ENCODE measurements around the gene PRR30.

PRR30 gene

DNA sequence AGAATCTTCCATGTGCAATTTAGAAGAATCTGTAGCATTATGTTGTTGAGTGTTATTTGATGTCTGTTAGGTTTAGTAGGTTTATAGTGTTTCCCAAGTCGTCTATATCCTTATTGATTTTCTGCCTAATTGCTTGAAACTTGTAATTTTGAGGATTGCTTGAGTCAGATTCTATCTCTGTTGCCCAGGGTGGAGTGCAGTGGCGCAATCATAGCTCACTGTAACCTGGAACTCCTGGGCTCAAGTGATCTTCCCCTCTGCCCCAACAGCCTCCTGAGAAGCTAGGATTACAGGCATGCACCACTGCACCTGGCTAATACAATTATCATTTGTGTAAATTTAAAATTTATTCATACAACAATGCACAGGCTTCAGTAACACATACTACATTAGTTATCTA lies 6.5 kb upstream of the PRR30 start:
- DNase-seq (ENCODE audit: insufficient read length, low spot score) (no peak), FAIRE-seq (no peak)
- TF ChIP-seq SPI1 (IDR thresholded peaks at IDR 0.05; ENCODE audit: low read depth, low read length) (no peak), PAX5 (IDR thresholded peaks at IDR 0.05; ENCODE audit: insufficient read depth, low read length, severe bottlenecking) (no peak), POLR2A (IDR thresholded peaks at IDR 0.05; ENCODE audit: low read depth, low read length) (no peak), POU2F2 (IDR thresholded peaks at IDR 0.05; ENCODE audit: low read depth, low read length) (no peak), TAF1 (IDR thresholded peaks at IDR 0.05; ENCODE audit: low read depth, low read length) (no peak), POLR2AphosphoS5 (IDR thresholded peaks at IDR 0.05; ENCODE audit: low read depth, low read length) (no peak)

DNA sequence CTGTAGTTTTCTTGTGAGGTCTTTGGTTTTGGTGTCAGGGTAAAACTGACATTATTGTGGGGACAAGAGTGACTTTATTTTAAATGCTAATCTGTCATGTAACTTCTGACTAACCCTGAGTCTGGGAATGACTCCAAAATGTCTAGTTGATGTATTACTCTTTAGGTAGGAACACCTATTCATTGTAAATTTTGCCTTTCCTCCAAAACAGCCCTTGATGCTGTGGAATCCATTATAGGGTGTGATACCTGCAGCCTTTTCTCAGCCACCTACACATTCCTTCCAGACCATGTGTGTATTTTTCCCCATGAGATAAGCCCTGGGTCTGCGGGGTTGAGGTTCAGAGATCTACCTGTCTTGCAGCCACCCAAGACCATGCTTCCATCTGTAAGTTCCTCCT lies 4.1 kb upstream of the PRR30 start:
- DNase-seq (ENCODE audit: insufficient read length, low spot score) (no peak), FAIRE-seq (no peak)
- TF ChIP-seq POU2F2 (IDR thresholded peaks at IDR 0.05; ENCODE audit: low read depth, low read length) = no peak

DNA sequence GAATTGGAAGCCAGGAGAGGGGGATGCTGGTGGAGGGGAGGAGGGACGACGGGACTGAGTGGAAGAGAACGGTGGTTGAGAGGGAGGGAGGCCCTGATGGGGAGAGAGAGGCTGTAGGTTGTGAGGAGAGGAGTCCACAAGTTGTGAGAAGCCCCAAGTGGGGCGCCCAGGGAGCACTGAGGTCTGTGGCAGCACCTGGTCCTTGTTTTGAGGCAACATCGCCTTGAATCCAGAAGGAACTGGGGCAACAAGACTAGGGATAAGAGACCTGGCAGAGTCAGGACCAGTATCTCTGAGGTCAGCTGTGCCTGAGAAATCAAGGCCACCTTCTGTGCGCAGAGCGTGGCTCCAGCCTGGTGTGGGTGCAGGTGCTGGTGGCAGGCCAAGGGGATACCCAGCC lies 1.1 kb downstream of the PRR30 start:
- DNase-seq (ENCODE audit: insufficient read length, low spot score) (no peak), FAIRE-seq (no peak)
- no peak for TF ChIP-seq POLR2AphosphoS5 (IDR thresholded peaks at IDR 0.05; ENCODE audit: low read depth, low read length)
- TF ChIP-seq POLR2A (IDR thresholded peaks at IDR 0.05; ENCODE audit: low read depth, low read length) = no peak
- no peak for TF ChIP-seq TAF1 (IDR thresholded peaks at IDR 0.05; ENCODE audit: low read depth, low read length)
- no peak for TF ChIP-seq POU2F2 (IDR thresholded peaks at IDR 0.05; ENCODE audit: low read depth, low read length)
- no peak for TF ChIP-seq SPI1 (IDR thresholded peaks at IDR 0.05; ENCODE audit: low read depth, low read length)
- no peak for TF ChIP-seq PAX5 (IDR thresholded peaks at IDR 0.05; ENCODE audit: insufficient read depth, low read length, severe bottlenecking)

DNA sequence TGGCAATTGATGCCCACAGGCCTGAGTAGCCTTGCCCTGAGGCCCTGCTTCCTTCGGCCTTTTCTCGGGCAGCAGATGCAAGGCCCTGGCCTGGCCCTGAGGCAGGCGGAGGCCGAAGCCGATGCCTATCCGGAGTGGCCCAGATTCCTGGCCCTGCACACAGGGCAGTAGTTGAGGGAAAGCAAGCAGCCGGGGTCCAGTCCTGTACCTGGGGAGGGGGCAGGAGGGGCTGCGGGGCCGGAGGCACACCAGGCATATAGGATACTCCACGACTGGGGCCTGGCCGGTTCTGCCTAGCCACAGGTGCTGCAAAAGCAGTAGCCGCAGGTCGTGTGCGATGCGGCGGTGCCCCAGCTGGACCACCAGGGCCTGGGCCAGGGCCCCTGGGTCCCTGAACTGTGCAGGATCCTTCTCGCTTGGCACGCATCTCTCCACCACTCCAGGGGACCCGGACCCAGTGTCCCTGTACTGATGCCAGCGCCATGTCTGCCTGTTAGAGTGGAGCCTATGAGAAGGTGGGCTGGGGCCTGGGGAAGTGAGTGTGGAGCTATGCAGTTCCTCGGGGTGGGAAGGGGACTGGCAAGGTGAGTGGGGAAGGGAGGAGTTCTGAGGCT lies 1.8 kb downstream of the PRR30 start:
- DNase-seq (ENCODE audit: insufficient read length, low spot score) (no peak), FAIRE-seq (no peak)

DNA sequence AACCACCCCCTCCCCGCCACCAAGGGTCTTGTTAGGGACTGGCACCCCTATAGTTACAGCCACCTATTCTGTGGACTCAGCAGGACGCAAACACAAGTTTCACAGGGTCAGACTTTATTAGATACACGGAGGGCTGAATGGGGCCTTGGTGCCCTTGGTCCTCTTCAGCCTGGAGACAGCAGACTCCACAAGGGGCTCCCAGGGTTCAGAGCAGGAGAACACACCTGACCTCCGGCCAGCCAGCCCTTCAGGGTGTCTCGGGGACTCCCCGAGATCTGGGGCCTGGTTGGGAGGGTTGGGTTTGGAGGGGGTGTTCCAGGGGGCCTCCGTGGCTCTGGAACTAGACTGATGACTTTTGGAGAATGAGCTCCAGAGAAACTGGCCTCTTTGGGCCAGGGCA lies 2.5 kb downstream of the PRR30 start:
- FAIRE-seq = no peak

More for the DNA sequence above, 1.8 kb downstream of the PRR30 start:
- TF ChIP-seq POLR2A (IDR thresholded peaks at IDR 0.05; ENCODE audit: low read depth, low read length) = no peak
- no peak for TF ChIP-seq POLR2AphosphoS5 (IDR thresholded peaks at IDR 0.05; ENCODE audit: low read depth, low read length)

DNA sequence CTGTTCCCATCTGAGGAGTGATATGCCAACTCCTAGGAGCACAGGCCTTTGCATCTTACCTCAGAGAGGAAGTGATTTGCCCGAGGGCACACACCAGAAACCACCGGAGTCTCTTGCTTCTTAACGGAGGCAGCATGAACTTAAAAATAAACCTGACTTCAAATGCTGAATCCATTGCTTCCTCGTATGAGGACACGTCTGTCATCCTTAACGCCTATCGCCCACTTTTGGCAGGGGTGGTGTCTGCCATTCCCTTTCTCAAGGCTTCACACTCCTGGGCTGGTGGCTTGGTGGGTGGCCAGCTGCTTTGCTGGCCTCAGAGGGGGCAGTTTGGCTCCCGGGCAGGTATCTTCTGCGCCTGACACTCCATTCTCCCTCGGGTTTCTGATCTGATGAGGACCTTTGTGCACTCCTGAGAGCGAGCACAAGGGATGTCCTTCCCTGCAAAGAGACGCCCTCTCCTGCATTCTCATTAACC lies 3.7 kb downstream of the PRR30 start:
- TF ChIP-seq POLR2A (IDR thresholded peaks at IDR 0.05; ENCODE audit: low read depth, low read length) (no peak), POLR2AphosphoS5 (IDR thresholded peaks at IDR 0.05; ENCODE audit: low read depth, low read length) (no peak), POU2F2 (IDR thresholded peaks at IDR 0.05; ENCODE audit: low read depth, low read length) (no peak), PAX5 (IDR thresholded peaks at IDR 0.05; ENCODE audit: insufficient read depth, low read length, severe bottlenecking) (no peak), SPI1 (IDR thresholded peaks at IDR 0.05; ENCODE audit: low read depth, low read length) (no peak)
- DNase-seq (ENCODE audit: insufficient read length, low spot score) = no peak
- no peak for FAIRE-seq

More for the DNA sequence above, 2.5 kb downstream of the PRR30 start:
- no peak for TF ChIP-seq POU2F2 (IDR thresholded peaks at IDR 0.05; ENCODE audit: low read depth, low read length)
- no peak for DNase-seq (ENCODE audit: insufficient read length, low spot score)

DNA sequence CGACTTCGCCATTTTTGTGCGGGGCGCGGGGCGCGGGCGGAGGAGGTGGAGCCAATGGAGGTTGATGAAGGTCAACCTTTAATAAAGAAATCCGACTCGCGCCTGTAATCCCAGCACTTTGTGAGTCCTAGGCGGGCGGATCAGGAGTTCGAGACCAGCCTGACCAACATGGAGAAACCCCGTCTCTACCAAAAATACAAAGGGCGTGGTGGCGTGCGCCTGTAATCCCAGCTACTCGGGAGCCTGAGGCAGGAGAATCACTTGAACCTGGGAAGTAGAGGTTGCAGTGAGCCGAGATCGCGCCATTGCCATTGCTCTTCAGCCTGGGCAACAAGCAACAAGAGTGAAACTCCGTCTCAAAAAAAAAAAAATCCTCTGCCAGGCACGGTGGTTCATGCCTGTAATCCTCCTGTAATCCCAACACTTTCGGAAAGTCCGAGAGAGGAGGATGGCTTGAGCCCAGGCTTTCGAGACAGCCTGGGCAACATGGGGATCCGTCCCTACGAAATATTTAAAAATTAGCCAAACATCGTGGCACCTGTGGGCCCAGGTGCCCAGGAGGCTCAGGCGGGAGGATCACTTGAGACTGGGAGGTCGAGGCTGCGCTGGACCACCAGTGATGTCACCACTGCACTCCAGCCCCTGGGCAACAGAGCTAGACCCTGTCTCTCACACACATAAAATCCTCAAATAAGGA lies 4.3 kb downstream of the PRR30 start:
- TF ChIP-seq SPI1 (IDR thresholded peaks at IDR 0.05; ENCODE audit: low read depth, low read length) = no peak
- no peak for DNase-seq (ENCODE audit: insufficient read length, low spot score)
- no peak for FAIRE-seq

DNA sequence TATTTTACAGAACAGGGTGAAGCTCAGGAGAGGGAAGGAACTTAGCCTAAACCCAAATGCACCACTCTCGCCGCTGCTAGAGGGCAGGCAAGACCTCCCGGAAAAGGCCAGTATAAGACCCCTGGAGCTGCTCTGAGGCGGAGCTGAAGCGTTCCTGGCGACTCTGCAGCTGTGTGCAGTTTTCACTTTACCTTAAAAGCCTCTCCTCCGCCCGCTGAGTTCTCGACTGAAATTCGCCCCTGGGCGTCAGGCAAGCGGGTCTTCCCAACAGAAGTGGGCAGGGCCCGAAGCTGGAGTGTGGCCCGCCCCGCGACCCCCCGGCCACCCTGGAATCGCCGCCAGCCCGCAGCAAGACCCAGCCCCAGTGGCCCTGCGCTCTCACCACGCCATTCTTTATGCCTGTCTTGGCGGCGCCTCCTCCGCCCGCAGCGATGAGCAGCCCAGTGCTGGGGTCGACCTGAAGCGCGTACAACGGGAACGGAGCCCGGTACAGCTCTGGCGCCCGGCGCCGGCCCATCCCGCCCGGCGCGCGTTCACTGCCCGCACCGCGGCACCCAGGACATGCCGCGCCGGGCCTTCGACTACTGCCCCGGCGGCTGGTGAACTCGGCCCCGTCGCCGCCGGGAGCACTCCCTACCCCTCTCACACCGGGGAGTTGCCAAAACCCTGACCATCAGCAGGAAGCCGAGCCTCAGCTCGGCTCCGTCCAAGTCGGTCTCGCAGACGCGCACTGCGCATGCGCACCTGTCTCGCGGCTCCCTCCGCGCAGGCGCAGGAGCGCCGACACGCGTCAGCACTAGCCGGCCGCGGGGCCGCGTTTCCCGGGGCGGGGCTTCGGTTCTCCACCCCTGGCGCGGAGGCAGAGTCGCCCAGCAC lies 5.1 kb downstream of the PRR30 start, which contains the start of gene PREB:
Gene PREB (minus strand): TSS at position 732 of the 876 bp plus-strand sequence. CDS start 215 bp downstream, at position 517.
- DNase-seq (ENCODE audit: insufficient read length, low spot score) (peak; percentile 100), FAIRE-seq (peak; percentile 100)
- TF ChIP-seq POLR2A (IDR thresholded peaks at IDR 0.05; ENCODE audit: low read depth, low read length) = peak; percentile 76; the same call in 1 of the 2 replicates
- TF ChIP-seq POLR2AphosphoS5 (IDR thresholded peaks at IDR 0.05; ENCODE audit: low read depth, low read length) = peak; percentile 66
- TF ChIP-seq POU2F2 (IDR thresholded peaks at IDR 0.05; ENCODE audit: low read depth, low read length) = no peak

DNA sequence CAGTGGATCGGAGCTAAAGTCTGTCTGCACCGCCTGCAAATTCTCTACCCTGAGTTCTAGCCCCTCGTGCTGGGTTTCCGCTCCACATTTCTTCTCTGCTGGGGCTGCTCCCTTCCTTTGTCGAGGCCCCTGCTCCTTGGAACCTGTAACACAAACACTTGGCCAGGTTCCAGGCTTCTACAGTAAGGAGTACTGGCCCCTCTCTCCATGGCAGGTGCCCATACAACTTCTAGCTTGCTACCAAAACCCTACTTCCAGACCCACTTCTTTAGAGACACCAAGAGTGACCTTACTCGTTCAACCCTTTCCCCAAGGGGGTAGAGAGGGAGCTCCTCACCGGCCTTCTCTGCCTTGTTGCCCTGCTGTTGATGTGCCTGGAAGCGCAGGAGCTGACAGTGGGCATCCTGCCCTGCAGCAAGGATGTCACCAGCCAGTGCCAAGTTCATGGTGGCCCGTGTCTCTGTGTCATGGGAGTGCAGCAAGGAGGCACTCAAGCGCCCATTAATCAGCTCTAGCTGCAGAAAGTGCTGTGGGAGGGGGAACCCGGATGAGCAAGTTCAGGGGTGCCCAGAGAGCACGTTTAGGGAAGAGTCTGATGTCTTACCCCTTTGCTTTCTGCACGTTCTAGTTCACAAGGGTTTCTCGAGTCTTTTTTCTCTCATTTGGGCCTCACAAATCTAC lies 5.9 kb downstream of the PRR30 start:
- FAIRE-seq (no peak), DNase-seq (ENCODE audit: insufficient read length, low spot score) (no peak)
- no peak for TF ChIP-seq TAF1 (IDR thresholded peaks at IDR 0.05; ENCODE audit: low read depth, low read length)
- TF ChIP-seq POLR2A (IDR thresholded peaks at IDR 0.05; ENCODE audit: low read depth, low read length) = no peak
- no peak for TF ChIP-seq PAX5 (IDR thresholded peaks at IDR 0.05; ENCODE audit: insufficient read depth, low read length, severe bottlenecking)
- TF ChIP-seq POLR2AphosphoS5 (IDR thresholded peaks at IDR 0.05; ENCODE audit: low read depth, low read length) = no peak
- no peak for TF ChIP-seq SPI1 (IDR thresholded peaks at IDR 0.05; ENCODE audit: low read depth, low read length)
- TF ChIP-seq POU2F2 (IDR thresholded peaks at IDR 0.05; ENCODE audit: low read depth, low read length) = no peak

DNA sequence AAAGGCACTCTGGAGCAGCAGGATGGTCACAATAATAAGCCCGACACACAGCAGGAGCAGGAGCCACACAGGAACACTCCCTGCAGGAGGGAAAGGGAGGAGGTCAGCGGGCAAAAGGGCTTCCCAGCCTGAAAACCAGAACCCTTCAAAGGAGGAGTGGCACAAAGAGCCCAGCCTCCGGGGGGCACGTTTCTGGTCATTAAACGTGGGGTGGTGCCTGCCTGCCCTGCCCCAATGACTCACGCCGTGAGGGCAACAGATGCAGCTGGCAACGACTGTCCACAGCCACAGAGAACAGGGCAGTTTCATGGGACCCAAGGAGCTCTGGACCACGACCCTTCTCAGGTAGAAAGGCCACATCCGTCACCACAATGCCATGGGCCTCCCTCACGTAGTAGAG lies 7.8 kb downstream of the PRR30 start:
- DNase-seq (ENCODE audit: insufficient read length, low spot score) (no peak), FAIRE-seq (no peak)
- TF ChIP-seq PAX5 (IDR thresholded peaks at IDR 0.05; ENCODE audit: insufficient read depth, low read length, severe bottlenecking) (no peak), POU2F2 (IDR thresholded peaks at IDR 0.05; ENCODE audit: low read depth, low read length) (no peak), SPI1 (IDR thresholded peaks at IDR 0.05; ENCODE audit: low read depth, low read length) (no peak), TAF1 (IDR thresholded peaks at IDR 0.05; ENCODE audit: low read depth, low read length) (no peak), POLR2A (IDR thresholded peaks at IDR 0.05; ENCODE audit: low read depth, low read length) (no peak), POLR2AphosphoS5 (IDR thresholded peaks at IDR 0.05; ENCODE audit: low read depth, low read length) (no peak)
